Urinary bladder (tissue), 4 donors: ENCODE data around the gene VILL. TPM values are rescaled to one million over a fixed set of nuclear protein-coding genes. Genes with fewer than 3 reads are reported as not detected.
"Not testable (repeated sequence)": the region's sequence is repeated elsewhere in the genome, so short reads cannot be mapped to it uniquely, and the experiment has no call there.

Source experiments
- DNase-seq: peaks from one replicate; pipeline ENCODE4 v3.0.0-alpha.2; 2015; ENCODE audit errors: extremely low spot score
- H3K27ac ChIP-seq: one replicate; pipeline ENCODE4 v1.5.1; 2013; ENCODE audit warnings: low read depth, mild to moderate bottlenecking, moderate library complexity
- H3K36me3 ChIP-seq: one replicate; pipeline ENCODE4 v1.6.1; 2013; ENCODE audit warnings: mild to moderate bottlenecking, moderate library complexity; ENCODE audit not compliant: insufficient read depth
- H3K4me1 ChIP-seq: one replicate; pipeline ENCODE4 v1.6.1; 2013; ENCODE audit warnings: mild to moderate bottlenecking, moderate library complexity; ENCODE audit not compliant: insufficient read depth
- H3K4me3 ChIP-seq: one replicate; pipeline ENCODE4 v1.5.1; 2013; ENCODE audit warnings: low read depth, low read length
- WGBS: extraction: QIAGEN DNeasy Blood & Tissue Kit; methylation state at CpG from one replicate; pipeline ENCODE4 v1.1.7; 2013; 5-methylcytosine and 5-hydroxymethylcytosine counted together
- polyA plus RNA-seq: library from polyadenylated mRNA; stranded (reverse); fragments of 200-250 nt; gene quantifications from one replicate; pipeline ENCODE4 v1.2.3, GENCODE V29; 2013
- total RNA-seq: library from RNA; depleted of rRNA; stranded (reverse); fragments of >200 nt; gene quantifications from one replicate; pipeline ENCODE4 v1.2.3, GENCODE V29; 2014
- donor health status: healthy with polysubstance abuse.
- donor health status: healthy.

VILL gene
- total and polyA plus RNA-seq, 2 donors: 16.0 to 17.5 TPM

GRCh38 chr3:37985637-37986320 is 4.8 kb upstream of the VILL start:
- no peaks in the 10 kb centered on the region for H3K36me3 ChIP-seq
- H3K4me1 ChIP-seq: no peaks in the 10 kb centered on the region
- H3K27ac ChIP-seq: no peak overlapping the region
- WGBS: 64% methylated on average over 8 of the region's 8 CpGs
- no peak overlapping the region for H3K4me3 ChIP-seq
- no peak for DNase-seq

GRCh38 chr3:37986479-37987314 is 3.9 kb upstream of the VILL start:
- Histone ChIP-seq H3K4me1 (no peaks in the 10 kb centered on the region), H3K27ac (no peak overlapping the region), H3K36me3 (no peaks in the 10 kb centered on the region), H3K4me3 (no peak overlapping the region)
- DNase-seq: peak; percentile 52
- WGBS: 87% methylated on average over 12 of the region's 12 CpGs

DNA sequence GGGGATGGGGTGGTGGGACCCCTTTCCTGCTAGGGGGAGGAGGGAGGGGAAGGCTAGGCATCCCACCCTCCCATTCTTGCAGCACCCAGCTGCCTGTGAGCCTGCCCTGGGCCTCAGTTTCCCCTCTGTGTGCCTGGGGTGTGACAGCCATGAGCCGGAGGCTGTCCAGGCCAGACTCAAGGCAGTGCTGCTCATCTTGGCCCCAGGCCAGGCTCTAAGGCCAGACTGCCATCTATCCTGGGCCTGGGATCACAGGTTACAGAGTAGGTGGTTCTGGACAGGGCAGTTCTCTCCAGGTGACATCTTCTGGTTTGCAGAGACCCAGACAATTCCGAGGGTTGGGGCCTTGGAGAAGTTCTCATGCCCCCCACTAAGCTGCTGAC is 3.3 kb upstream of the VILL start:
- DNase-seq: no peak
- no peaks in the 10 kb centered on the region for H3K4me1 ChIP-seq
- WGBS: 68% methylated on average over 2 of the region's 2 CpGs
- no peak overlapping the region for H3K4me3 ChIP-seq
- no peaks in the 10 kb centered on the region for H3K36me3 ChIP-seq
- peak overlapping the region; percentile 65 for H3K27ac ChIP-seq

GRCh38 chr3:37987751-37988179 is 2.8 kb upstream of the VILL start:
- Histone ChIP-seq H3K4me3 (no peak overlapping the region), H3K27ac (no peak overlapping the region), H3K4me1 (no peaks in the 10 kb centered on the region), H3K36me3 (no peaks in the 10 kb centered on the region)
- WGBS: 74% methylated on average over 7 of the region's 7 CpGs
- no peak for DNase-seq

GRCh38 chr3:37988376-37988775 is 2.2 kb upstream of the VILL start:
- not testable (repeated sequence) for H3K27ac ChIP-seq, DNase-seq, H3K4me1 ChIP-seq, H3K36me3 ChIP-seq, H3K4me3 ChIP-seq
- WGBS: 91% methylated on average over 10 of the region's 10 CpGs

DNA sequence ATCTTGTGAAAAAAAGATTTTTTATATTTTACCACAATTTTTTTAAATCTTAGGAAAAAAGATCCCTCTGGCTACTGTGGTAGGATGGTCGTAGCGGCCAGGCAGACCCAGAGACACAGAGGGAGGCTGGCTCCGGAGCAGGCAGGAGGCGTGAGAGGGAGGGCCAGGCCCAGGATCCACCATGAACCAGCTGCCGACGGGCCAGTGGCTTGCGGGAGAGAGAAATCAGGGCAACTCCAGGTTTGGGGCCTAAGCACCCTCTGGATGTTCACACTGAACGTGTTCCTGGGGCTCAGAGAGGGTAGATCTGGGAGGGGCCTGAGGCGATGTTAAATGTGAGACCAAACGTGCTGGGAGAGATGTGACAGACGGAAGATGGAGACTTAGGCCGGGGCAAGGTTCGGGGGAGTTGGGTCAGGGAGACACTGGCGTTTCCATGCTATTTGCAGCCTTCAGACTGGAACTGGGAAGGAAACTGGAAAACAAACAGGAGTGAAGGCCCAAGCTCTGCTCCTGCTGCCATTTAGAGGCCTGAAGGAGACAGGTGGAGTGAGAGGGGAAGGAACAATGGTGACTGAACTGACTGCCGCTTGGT is 1.6 kb upstream of the VILL start:
- Histone ChIP-seq H3K36me3 (no peaks in the 10 kb centered on the region), H3K4me1 (no peaks in the 10 kb centered on the region), H3K27ac (no peak overlapping the region), H3K4me3 (no peak overlapping the region)
- DNase-seq: no peak
- 83% methylated on average over 15 of the region's 15 CpGs for WGBS

- Histone ChIP-seq H3K36me3 (no peaks in the 10 kb centered on the region), H3K4me1 (no peaks in the 10 kb centered on the region), H3K27ac (no peak overlapping the region), H3K4me3 (no peak overlapping the region)
- 86% methylated on average over 7 of the region's 7 CpGs for WGBS
- DNase-seq: no peak
Observed at GRCh38 chr3:37989821-37990480, 635 bp upstream of the VILL start.

GRCh38 chr3:37991109-37991508 is 523 bp downstream of the VILL start:
- no peak for DNase-seq
- H3K27ac ChIP-seq: peak overlapping the region; percentile 72
- peak overlapping the region; percentile 7 for H3K4me3 ChIP-seq
- WGBS: 47% methylated on average over 6 of the region's 6 CpGs
- H3K36me3 ChIP-seq: no peaks in the 10 kb centered on the region
- H3K4me1 ChIP-seq: no peaks in the 10 kb centered on the region

GRCh38 chr3:37991823-37992222 is 1.2 kb downstream of the VILL start:
- DNase-seq: no peak
- WGBS: 89% methylated on average over 7 of the region's 7 CpGs
- H3K4me1 ChIP-seq: no peaks in the 10 kb centered on the region

DNA sequence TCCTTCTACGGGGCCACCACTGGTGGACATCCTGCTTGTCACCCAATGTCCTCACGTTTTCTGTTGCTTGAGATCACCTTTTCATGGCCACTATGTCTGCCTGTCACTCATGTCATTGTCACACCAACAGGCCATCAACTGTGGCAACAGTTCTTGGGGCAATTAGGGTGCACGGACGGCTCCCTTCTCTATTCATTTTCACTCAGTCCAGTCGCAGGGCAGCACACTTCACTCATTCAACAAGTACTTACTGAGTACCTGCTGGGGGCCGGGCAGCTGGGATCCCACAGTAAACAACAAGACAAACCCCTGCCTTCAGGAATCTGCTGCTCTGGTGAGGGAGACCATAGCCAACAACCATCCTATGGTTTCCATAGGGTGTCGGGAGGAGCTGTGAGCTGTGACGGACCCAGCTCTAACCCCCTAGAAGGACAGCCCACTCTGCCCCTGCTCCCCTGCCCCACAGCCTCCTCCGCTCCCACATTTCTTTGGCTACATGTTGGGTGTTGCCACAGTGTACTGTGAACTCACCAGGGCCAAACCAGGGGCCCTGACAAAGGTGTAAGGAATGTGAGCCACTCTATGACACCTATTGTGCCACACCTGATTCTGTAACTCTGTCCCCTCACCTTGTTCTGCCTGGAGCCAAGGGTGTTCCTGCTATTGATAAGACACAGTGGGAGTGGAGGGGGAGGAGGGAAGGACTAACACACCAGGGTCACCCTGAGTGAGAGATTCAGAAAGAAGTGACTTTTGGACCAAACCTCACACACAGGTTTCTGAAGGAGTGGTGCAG is 1.9 kb downstream of the VILL start:
- 88% methylated on average over 9 of the region's 9 CpGs for WGBS
- DNase-seq: no peak
- Histone ChIP-seq H3K36me3 (no peaks in the 10 kb centered on the region), H3K4me1 (no peaks in the 10 kb centered on the region), H3K4me3 (no peak overlapping the region), H3K27ac (peak overlapping the region; percentile 72)

More at GRCh38 chr3:37991823-37992222, 1.2 kb downstream of the VILL start:
- Histone ChIP-seq H3K36me3 (no peaks in the 10 kb centered on the region), H3K27ac (peak overlapping the region; percentile 72), H3K4me3 (no peak overlapping the region)

GRCh38 chr3:37993067-37993455 is 2.5 kb downstream of the VILL start:
- Histone ChIP-seq H3K4me3 (no peak overlapping the region), H3K36me3 (no peaks in the 10 kb centered on the region), H3K27ac (no peak overlapping the region), H3K4me1 (no peaks in the 10 kb centered on the region)
- WGBS: 79% methylated on average over 8 of the region's 8 CpGs
- DNase-seq: no peak

- no peak overlapping the region for H3K27ac ChIP-seq
Observed at GRCh38 chr3:37993460-37993819, 2.9 kb downstream of the VILL start.

More at GRCh38 chr3:37993460-37993819, 2.9 kb downstream of the VILL start:
- H3K4me1 ChIP-seq: no peaks in the 10 kb centered on the region
- no peak for DNase-seq
- WGBS: 45% methylated on average over 6 of the region's 6 CpGs
- peak overlapping the region; percentile 60 for H3K4me3 ChIP-seq
- H3K36me3 ChIP-seq: no peaks in the 10 kb centered on the region
